Adrenal gland (tissue), 12 donors: ENCODE measurements around the gene WDR53. TPM values are rescaled to one million over a fixed set of nuclear protein-coding genes. Genes with fewer than 3 reads are reported as not detected.
"Not testable (repeated sequence)": the region's sequence is repeated elsewhere in the genome, so short reads cannot be mapped to it uniquely, and the experiment has no call there.

Source experiments
- DNase-seq, 7 donors: peaks; one replicate each; pipeline ENCODE4 v3.0.0-alpha.2; 2019 to 2020
- H3K27ac ChIP-seq, 5 donors: fragments of 200-600 bp; sonication (generic) in 4 of 5; 1 replicate in 3 of 5; 2 replicates in 2 of 5; pipeline versions ENCODE4 v1.5.1 to v1.8.0; 2016 to 2020; ENCODE audit warnings: mild to moderate bottlenecking in 1 of 5
- H3K27me3 ChIP-seq: fragments of 200-600 bp; 2 replicates; pipeline ENCODE4 v1.8.0; 2021
- H3K36me3 ChIP-seq, 2 donors: fragments of 200-600 bp; replicated peaks in 1 of 2; 1 replicate in 1 of 2; 2 replicates in 1 of 2; pipeline versions ENCODE4 v1.5.1 to v1.8.0; 2018 to 2022
- H3K4me1 ChIP-seq, 2 donors: fragments of 200-600 bp; replicated peaks in 1 of 2; 1 replicate in 1 of 2; 2 replicates in 1 of 2; pipeline versions ENCODE4 v1.5.1 to v1.8.0; 2018 to 2021
- H3K4me3 ChIP-seq, 4 donors: fragments of 200-600 bp; sonication (generic) in 3 of 4; one replicate each; pipeline ENCODE4 v1.5.1; 2016 to 2018
- H3K9me3 ChIP-seq, 3 donors: fragments of 200-600 bp; sonication (generic) in 1 of 3; replicated peaks in 1 of 3; 1 replicate in 2 of 3; 2 replicates in 1 of 3; pipeline versions ENCODE4 v1.5.1 to v1.8.0; 2016 to 2021
- CTCF ChIP-seq, 6 experiments: fragments of 450-650 bp in 4 of 6; fragments of 200-600 bp in 2 of 6; sonication (generic) in 1 of 6; IDR thresholded peaks; 1 replicate in 5 of 6; 2 replicates in 1 of 6; pipeline versions ENCODE4 v1.5.1 to v1.8.0; 2016 to 2021; ENCODE audit warnings: antibody characterized with exemption in 6 of 6, mild to moderate bottlenecking in 2 of 6, moderate library complexity in 1 of 6
- POLR2A ChIP-seq, 2 donors: fragments of 450-650 bp; IDR thresholded peaks; one replicate each; pipeline ENCODE4 v1.6.1; 2017; ENCODE audit warnings: antibody characterized with exemption in 2 of 2, mild to moderate bottlenecking in 2 of 2, moderate library complexity in 1 of 2
- WGBS, 4 donors: extraction: QIAGEN DNeasy Blood & Tissue Kit in 2 of 4; methylation state at CpG; one replicate each; pipeline versions ENCODE4 v1.1.5 to v1.1.7; 2013 to 2017; 5-methylcytosine and 5-hydroxymethylcytosine counted together
- intact Hi-C, 2 donors: fragments of 100-400 bp; cut with DNase I; formaldehyde crosslinking; loops; one replicate each; pipeline versions ENCODE4 v1.14.1 to v1.15.0; 2022 to 2023
- polyA plus RNA-seq, 3 donors: library from polyadenylated mRNA; stranded (reverse); fragments of 200-250 nt in 2 of 3; fragments of 350-450 nt in 1 of 3; fragmentation: Illumina TruSeq in 1 of 3; extraction: RNeasy Lipid Tissue Mini Kit (QIAGEN cat#74804) in 1 of 3; gene quantifications; one replicate each; pipeline ENCODE4 v1.2.3, GENCODE V29; 2013 to 2014
- total RNA-seq, 9 donors: library from RNA; depleted of rRNA in 4 of 9; stranded (reverse); fragments of >200 nt in 4 of 9; fragments of 120-200 nt in 1 of 9; fragmentation: NEBNext Ultra II Directional in 1 of 9; extraction: Animal tissue kit (Norgen Biotek cat#: 25700) in 1 of 9; gene quantifications; one replicate each; pipeline versions ENCODE4 v1.1.0 to v1.2.4, GENCODE V29; 2013 to 2023
- donor health status: healthy with polysubstance abuse.
- donor health status: Bipolar disorder and iron deficiency.
- donor health status: DM: yes; HTN: yes; CAD: no.
- donor health status: DM: no; HTN: no; CAD: no.
- donor health status: DM: no; HTN: no; CAD: no.
- donor health status: DM: yes; HTN: yes; CAD: no.

WDR53 gene
- total and polyA plus RNA-seq, 12 donors: 1.8 to 27.5 (median 11.1) TPM

- no peak overlapping the region for H3K4me3 ChIP-seq
- intact Hi-C loops: no loop called here
- DNase-seq: no peak
- H3K27me3 ChIP-seq: no peaks in the 10 kb centered on the region
- TF ChIP-seq CTCF (IDR thresholded peaks at IDR 0.05): no peak
- TF ChIP-seq POLR2A (IDR thresholded peaks at IDR 0.05): no peak
- no peaks in the 10 kb centered on the region for H3K4me1 ChIP-seq
- no peaks in the 10 kb centered on the region for H3K36me3 ChIP-seq
- 33 to 47% (median 40%) methylated on average over 5 of the region's 5 CpGs for WGBS, 4 donors
- H3K9me3 ChIP-seq: no peaks in the 10 kb centered on the region
- no peak overlapping the region for H3K27ac ChIP-seq
Observed at GRCh38 chr3:196596355-196596754, 28.0 kb upstream of the WDR53 start.

GRCh38 chr3:196590279-196590678, 21.9 kb upstream of the WDR53 start:
- Histone ChIP-seq H3K4me1 (no peaks in the 10 kb centered on the region), H3K36me3 (no peaks in the 10 kb centered on the region), H3K9me3 (no peaks in the 10 kb centered on the region), H3K4me3 (no peak overlapping the region), H3K27me3 (no peaks in the 10 kb centered on the region), H3K27ac (no peak overlapping the region)
- no peak for DNase-seq
- WGBS, 4 donors: 74 to 91% (median 86%) methylated on average over 5 of the region's 5 CpGs
- intact Hi-C loops: no loop called here
- TF ChIP-seq POLR2A (IDR thresholded peaks at IDR 0.05): no peak
- no peak for TF ChIP-seq CTCF (IDR thresholded peaks at IDR 0.05)

- Histone ChIP-seq H3K9me3 (no peaks in the 10 kb centered on the region), H3K27ac (no peak overlapping the region), H3K4me1 (no peaks in the 10 kb centered on the region), H3K27me3 (no peaks in the 10 kb centered on the region), H3K4me3 (no peak overlapping the region), H3K36me3 (peaks cover 0 to 12% of the 10 kb centered on the region in 2 donors)
- TF ChIP-seq CTCF (IDR thresholded peaks at IDR 0.05) (no peak), POLR2A (IDR thresholded peaks at IDR 0.05) (no peak)
- intact Hi-C loops: no loop called here
- WGBS, 4 donors: 84 to 90% (median 87%) methylated on average over 3 of the region's 3 CpGs
- no peak for DNase-seq
Observed at GRCh38 chr3:196585044-196585757, 16.8 kb upstream of the WDR53 start.

- WGBS, 4 donors: 0 to 95% (median 71%) methylated on average over 1 of the region's 1 CpG
- TF ChIP-seq POLR2A (IDR thresholded peaks at IDR 0.05): no peak
- intact Hi-C loops: no loop called here
- Histone ChIP-seq H3K36me3 (peaks cover 0 to under 1% of the 10 kb centered on the region in 2 donors), H3K4me3 (no peak overlapping the region), H3K4me1 (peaks cover 5 to 32% of the 10 kb centered on the region in 2 donors), H3K27me3 (no peaks in the 10 kb centered on the region), H3K9me3 (no peaks in the 10 kb centered on the region), H3K27ac (no peak overlapping the region)
- DNase-seq: no peak
Observed at GRCh38 chr3:196572389-196572788, 4.0 kb upstream of the WDR53 start.

- H3K4me3 ChIP-seq, H3K9me3 ChIP-seq, H3K27me3 ChIP-seq, intact Hi-C loops, H3K27ac ChIP-seq, DNase-seq, H3K36me3 ChIP-seq: not testable (repeated sequence)
- 93 to 95% (median 94%) methylated on average over 13 of the region's 13 CpGs for WGBS, 4 donors
- peaks cover 5 to 35% of the 10 kb centered on the region in 2 donors for H3K4me1 ChIP-seq
Observed at GRCh38 chr3:196570332-196570731, 2.0 kb upstream of the WDR53 start.
